Activated T-helper 1 cell treated with anti-CD3 and anti-CD28 coated beads, Interleukin-2, amount 50 U/mL, for 16 hours (primary cell): Measurements from ENCODE around the gene PLXNA4.
A peak's percentile ranks its signal among the peaks of the same experiment; 100 is the strongest.

Source experiments
- DNase-seq, 2 donors: peaks; one replicate each; pipeline ENCODE4 v3.0.0-alpha.2; 2020; ENCODE audit warnings: low read depth in 1 of 2, low spot score in 1 of 2

Gene PLXNA4

GRCh38 chr7:132590162-132590561 is 13.9 kb upstream of the PLXNA4 start:
- no peak for DNase-seq

DNA sequence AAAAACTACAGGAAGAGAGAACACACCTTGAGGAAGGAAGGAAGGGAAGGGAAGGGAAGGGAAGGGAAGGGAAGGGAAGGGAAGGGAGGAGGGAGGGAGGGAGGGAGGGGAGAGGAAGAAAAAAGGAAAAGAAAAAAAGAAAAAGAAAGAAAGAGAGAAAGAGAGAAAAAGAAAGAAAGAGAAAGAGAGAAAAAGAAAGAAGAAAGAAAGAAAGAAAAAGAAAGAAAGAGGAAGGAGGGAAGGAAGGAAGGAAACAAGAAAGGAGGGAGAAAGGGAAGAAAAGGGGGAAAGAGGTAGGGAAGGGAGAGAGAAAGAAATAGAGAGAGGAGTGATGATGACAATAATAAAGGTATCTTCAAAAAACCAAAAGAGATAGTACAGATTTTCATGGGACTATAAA is 12.3 kb upstream of the PLXNA4 start:
- DNase-seq = no peak

- no peak for DNase-seq
Measured at GRCh38 chr7:132584796-132585494, 8.7 kb upstream of the PLXNA4 start.

GRCh38 chr7:132581431-132581830 is 5.2 kb upstream of the PLXNA4 start:
- DNase-seq = no peak

GRCh38 chr7:132580717-132581285 is 4.5 kb upstream of the PLXNA4 start:
- DNase-seq = peak; percentile 25 to 37

DNA sequence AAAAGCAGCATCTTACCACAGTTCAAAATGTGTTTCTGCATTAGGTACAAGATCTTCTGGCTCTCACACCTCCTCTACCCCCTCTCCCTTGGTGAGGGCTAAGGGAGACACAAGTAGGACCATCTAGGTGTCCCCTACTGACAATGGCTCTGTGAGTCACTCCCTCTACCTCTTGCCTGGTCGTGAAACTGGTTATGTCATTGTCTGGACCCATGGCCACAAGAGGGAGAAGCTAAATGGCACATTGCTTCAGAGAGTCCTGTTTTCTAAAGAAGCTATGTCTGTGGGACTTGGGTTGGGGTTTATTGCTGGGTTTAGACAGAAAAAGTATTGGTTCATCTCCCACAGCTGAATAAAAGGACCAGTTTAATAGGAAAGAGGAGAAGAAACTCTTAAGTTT is 4.0 kb upstream of the PLXNA4 start:
- DNase-seq = no peak

- no peak for DNase-seq
Measured at GRCh38 chr7:132579260-132579899, 3.1 kb upstream of the PLXNA4 start.

- no peak for DNase-seq
Measured at GRCh38 chr7:132578826-132579225, 2.6 kb upstream of the PLXNA4 start.

DNA sequence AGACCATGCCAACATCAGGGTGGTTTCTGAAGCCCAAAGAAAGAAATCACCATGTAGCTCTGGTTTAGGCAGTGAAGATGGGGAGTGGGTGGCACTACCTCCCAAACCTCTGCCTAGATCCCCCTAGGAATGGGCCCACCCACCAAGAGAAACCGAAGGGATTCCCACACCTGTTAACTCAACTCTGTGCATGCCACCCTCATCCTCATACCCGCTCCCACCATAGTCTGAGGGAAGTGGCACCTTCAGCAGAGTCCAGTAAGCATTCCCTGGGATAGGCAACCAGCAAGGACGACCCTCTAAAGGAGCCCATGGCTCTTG is 1.7 kb upstream of the PLXNA4 start:
- no peak for DNase-seq

DNA sequence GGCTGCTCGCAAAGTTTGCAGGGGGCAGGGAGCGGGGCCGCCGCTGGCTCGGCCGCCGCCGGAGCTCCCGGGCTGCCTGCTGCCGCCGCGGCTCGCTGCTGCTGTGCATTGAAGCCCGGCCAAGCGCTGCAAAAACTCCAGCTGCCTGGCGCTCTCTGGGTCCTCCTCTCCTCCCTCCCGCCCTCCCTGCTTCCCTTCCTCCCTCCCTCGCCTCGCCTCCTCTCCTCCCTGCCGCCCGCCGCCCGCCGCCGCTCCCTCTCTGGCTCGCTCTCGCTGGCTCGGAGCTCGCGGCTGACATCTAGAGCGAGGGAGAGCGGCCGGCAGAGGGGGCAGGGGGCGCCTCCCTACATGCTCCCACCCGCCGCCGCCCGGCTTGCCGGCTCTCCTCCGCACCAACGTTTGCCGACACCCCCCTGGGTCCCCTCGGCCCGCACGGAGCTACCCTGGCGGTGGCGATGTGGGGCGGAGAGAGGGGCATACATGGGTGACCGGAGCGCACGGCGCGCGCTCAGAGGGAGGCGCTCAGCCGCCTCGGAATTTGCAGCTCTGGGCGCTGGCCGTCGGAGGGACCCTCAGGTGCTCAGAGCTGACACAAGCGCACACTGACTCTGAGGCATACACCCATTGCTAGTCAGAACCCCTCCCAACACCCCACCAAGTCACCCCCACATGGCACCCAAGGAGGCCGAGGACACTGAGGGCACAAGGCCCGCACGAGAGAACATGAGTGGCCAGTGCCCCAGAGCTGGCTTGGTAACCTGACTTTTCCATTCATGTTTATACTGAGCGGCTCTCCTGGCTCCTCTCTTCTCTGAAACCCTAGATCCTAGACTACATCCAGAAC is 1.2 kb upstream of the PLXNA4 start:
- DNase-seq = no peak

DNA sequence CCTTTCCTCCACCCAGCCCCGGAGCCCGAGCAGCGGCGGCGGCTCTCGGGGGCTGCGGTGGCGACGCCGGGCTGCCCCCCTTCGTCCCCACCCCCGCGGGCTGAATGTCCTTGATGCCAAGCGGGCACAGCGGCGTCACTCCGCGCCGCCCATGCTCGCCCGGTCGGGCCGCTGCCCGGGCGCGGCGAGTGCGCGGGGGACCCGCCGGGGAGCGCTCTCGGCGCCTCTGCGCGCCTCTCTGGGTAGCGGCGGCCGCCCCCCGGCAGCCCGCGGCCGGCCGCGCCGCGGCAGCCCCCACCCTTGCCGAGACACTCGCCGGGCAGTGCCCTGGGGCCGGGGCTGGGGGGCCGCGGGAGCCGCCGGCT is 433 bp upstream of the PLXNA4 start:
- no peak for DNase-seq

GRCh38 chr7:132575419-132575981 is 770 bp downstream of the PLXNA4 start:
- DNase-seq = no peak

GRCh38 chr7:132574223-132574622 is 2.0 kb downstream of the PLXNA4 start:
- no peak for DNase-seq

GRCh38 chr7:132573251-132573955 is 2.9 kb downstream of the PLXNA4 start:
- DNase-seq = no peak

- DNase-seq = no peak
Measured at GRCh38 chr7:132572526-132572925, 3.7 kb downstream of the PLXNA4 start.

DNA sequence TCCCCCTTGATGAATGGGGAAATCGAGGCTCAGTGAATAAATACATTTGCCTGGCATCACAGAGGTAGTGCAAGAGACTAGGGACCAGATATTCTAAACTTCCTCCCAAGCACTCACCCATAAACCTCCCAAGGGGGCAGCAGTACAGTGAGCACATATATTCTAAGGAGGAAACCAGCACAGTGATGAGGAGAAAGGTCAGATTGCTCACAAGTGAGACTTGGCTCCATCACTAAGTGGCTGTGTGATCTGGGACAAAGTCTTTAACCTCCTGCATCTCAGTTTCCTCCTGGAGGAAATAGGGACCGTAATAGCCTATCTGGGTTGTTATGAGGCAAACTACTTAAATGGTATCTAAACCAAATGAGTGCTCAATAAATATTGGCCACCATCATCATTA is 4.3 kb downstream of the PLXNA4 start:
- DNase-seq = no peak

DNA sequence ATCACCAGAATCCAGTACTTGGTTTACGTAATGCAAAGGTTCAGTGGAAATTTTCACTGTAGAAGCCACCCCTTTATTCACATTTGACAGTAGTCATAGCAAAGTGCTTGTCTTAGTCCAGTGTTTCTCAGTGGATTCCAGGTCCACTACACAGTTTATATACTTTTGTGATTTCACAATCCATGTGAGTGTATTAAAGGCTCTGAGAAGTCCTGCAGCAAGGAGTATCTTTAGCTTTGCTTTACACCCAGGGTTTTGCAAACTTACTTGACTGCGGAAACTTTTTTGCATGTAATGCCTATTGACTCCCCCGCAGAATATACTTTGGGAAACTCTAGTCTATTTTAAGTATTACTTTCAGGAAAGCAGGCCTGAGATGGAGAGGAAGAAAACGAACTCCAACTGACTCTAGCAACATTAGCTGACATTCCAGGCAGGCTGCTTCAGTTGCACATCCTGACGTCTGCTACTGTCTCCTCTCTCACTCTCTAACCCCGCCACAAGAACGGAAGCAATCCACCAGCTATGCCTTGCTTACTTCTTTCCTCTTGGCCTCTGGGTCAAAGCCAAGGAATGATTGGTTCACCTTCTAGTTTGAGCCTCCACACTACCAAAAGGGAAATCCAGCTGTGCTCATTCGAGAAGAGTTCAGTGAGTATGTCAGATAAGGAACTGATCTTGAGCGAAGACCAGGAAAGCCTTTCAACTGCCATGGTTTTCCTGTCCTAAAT is 6.2 kb downstream of the PLXNA4 start:
- DNase-seq = no peak

GRCh38 chr7:132568962-132569361 is 7.3 kb downstream of the PLXNA4 start:
- DNase-seq = no peak

DNA sequence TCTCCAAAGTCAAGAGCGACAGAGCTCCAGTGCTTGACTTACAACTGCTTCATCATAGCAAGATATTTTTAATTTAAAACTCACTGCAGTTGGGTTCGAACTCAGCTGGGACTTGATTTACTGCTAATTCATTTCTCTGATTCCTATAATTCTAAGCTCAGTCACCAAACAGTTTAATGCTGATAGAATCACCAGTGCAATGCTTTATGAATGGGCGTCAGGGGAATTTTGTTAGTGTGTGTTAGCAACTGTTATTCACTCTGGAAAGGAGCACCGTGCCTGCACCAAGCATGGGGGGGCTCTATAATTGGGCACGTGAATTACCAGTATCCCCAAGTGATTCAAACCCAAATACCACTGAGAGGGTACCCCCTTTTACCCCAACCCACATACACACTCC is 10.4 kb downstream of the PLXNA4 start:
- DNase-seq = no peak

DNA sequence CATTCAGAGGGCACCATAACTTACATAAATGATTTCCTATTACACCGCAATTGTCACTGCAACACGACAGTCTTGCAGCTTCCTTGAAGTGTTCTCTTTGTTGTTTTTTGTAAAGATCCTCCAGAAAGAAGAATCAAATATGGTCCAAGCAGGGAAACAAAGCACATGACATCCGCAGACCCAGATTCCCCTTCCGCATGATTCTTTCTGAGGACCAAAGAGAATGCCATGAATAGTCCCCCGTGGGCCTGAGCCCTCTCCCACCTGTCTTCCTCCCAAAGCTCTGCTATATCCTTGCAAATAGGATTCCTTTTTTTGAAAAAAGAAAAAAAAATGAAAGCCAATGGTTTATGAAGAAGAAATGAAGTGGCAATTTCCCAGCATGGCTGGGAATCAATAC is 10.8 kb downstream of the PLXNA4 start:
- no peak for DNase-seq
